Right renal cortex interstitium (tissue), 3 donors: ENCODE measurements around the gene MIB2. TPM values are rescaled to one million over a fixed set of nuclear protein-coding genes. Genes with fewer than 3 reads are reported as not detected.
"Not testable (repeated sequence)": the region's sequence is repeated elsewhere in the genome, so short reads cannot be mapped to it uniquely, and the experiment has no call there.

Experiments
- DNase-seq, 3 donors: peaks; one replicate each; pipeline ENCODE4 v3.0.0-alpha.2; 2013; ENCODE audit warnings: low read depth in 3 of 3, low spot score in 2 of 3
- polyA plus RNA-seq, 3 donors: library from polyadenylated mRNA; unstranded; fragments of 120-200 nt; gene quantifications; one replicate each; pipeline ENCODE4 v1.2.1, GENCODE V29; 2013; ENCODE audit not compliant: insufficient read length in 3 of 3

MIB2 gene
- polyA plus RNA-seq, 3 donors, result 22.3 to 23.6 (median 22.4) TPM

- DNase-seq, result not testable (repeated sequence)
Measured at GRCh38 chr1:1640711-1641461, 25.6 kb downstream of the MIB2 start.

DNA sequence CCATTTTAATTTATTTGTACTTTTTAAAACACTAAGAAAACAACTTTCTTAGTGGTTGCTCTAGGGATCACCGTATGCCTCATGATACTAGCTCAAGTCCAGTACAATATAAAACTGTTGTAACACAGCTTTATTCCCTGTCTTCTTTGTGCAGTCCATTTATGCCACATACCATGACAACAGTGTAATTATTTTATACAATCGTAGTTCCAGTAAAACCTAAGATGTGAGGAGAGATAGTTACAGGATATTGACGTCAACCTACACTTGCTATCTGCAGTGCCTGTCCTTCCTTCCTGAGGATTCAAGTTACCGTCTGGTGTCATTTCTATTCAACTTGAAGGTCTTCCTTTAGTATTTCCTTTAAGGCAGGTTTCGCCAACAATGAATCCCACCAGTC lies 31.0 kb downstream of the MIB2 start:
- not testable (repeated sequence) for DNase-seq

DNA sequence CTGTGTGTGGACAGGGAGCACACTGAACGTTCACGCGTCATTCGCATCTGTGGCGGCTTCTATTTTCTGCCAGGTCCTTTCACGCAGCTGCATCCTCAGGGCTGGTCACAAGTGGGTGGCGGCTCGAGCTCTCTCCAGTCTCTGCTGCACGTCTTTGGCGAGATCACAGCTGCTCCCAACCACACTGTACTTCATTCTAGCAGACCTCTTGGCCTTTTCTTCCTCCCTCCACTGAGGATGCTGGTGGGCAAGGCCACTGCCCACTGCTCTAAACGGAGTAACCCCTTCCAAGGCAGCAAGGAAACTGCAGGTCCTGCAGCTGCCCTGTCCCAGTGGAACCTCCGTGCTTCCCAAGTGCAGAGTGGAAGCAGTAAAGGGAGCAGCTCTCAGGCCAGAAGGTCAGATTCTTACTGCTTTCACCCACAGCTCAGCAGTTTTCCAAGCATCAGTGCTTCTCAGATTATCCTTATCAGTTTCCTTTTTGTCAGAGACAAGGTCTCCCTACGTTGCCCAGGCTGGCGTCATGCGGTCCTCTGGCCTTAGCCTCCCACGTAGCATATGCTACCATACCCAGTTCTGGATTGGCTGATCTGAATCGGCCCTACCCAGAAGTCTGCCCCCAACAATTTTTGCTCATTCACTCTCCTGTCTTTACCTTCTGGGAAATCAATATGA lies 32.4 kb downstream of the MIB2 start:
- DNase-seq, result not testable (repeated sequence)

DNA sequence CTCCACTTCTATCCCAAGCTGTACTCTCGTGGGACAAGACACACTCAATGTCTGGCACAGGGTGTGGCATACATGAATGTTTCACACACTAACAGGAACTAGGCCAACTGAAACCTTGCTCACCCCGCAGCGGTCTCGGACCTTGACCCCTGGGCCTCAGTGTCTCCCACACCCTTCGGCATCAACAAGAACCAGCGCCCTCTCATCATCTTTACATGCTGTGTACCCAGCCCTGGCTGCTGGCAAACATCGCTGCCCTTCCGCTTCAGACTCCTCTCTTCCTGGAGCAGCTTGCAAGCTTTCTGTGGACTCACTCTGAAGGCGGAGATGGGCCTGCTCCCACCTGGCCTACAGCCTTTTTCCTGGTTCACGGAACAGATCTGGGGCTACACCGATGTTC lies 33.0 kb downstream of the MIB2 start:
- DNase-seq, result not testable (repeated sequence)

DNA sequence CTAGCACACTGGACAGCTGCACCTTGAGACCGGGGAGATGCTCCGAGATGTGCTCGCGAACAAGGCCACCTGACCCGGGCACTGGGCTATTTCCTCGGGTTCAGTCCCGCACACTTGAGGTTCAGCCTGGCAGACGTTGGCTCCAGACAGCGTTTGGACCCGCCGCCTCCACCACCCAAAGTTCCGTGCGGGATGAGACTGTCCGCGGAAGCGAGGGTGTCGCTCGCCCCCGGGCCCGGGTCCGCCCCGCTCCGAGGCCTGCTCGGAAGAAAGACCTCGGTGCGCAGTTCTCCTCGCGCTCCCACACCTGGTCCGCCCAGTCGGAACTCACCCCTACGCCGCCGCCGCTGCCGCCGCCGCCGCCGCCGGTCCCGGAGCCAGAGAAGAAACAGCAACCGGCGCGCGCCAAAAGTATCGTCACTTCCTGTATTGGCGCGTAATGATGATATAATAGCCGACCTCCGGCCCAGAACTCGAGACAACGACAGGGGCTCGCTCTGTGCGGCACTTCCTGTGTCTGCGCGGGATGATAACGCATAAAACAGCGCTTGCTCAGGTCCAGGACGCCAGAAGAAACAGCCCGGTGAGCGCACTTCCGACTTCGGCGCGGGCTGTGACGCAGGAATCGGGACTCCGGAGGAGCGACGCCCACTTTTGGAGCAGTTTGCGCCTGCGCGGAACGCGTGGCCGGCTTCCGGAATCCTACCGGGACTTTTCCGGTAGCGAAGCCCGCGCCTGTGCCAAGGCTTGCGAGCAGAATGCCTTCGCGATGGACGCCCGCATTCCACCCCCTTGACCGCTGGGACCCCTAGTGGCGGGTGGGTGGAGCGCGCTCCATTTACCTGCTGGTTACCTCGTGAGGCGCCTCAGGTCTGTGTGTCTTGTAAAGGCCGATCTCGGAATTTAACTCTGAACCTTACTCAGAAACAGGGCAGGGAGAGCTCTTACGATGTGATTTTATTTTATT lies 43.6 kb downstream of the MIB2 start, which contains the start of gene CDK11B:
CDK11B (minus strand) TSS at position 422 of the 967 bp plus-strand sequence. CDS start 1,519 bp downstream, outside the sequence.
- peak; percentile 84 to 92 (median 88) for DNase-seq

DNA sequence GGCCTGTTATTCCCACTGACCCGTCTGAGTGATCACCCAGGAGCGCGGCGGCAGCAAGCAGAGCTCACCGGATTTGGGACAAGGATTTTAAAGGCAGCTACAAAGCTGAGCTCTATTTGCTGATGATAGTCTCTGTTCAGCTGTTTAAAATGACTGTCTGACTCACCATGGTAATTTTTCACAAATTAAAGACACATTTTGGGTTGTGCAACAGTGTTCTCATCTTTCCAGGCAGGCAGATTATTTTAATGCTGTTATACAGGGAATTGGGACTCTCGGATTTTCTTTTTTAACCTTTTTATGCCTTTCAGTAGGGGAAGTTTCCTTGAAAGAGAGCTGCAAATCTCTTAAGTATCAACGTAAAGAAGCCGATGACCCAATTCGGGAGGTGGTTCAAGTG lies 47.1 kb downstream of the MIB2 start:
- DNase-seq, result not testable (repeated sequence)

DNA sequence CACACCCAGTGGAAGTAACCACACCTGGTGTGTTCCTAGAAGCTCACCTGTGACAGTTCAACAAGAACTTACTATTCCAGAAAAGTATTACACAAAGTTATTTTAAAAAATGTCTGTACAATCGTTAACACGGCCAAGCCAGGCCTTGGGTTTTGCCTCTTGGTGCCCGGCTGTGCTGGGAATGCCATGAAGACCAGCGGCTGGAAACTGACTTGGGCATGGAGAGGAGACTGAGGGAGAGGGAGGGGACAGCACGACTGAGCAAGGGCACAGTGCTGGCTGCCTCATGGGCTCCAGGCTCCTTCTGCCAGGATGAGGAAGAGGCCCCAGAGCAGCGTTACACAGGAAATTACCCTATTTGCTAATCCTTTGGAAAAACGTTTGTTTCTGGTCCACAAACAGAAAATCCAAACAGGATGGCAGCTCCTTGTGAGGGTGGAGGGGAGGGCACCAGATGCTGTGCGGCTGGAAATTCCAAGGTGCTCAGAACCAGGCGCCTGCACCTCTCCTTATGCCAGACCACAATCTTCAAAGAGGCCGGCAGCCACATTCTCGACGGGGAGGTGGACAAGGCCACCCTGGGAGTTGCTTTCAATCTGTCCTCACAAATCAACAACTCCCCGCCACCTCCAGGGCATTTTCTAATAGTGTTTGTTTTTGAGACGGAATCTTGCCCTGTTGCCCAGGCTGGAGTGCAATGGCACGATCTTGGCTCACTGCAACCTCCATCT lies 47.7 kb downstream of the MIB2 start:
- not testable (repeated sequence) for DNase-seq

GRCh38 chr1:1664318-1664717 lies 49.0 kb downstream of the MIB2 start:
- DNase-seq, result not testable (repeated sequence)

DNA sequence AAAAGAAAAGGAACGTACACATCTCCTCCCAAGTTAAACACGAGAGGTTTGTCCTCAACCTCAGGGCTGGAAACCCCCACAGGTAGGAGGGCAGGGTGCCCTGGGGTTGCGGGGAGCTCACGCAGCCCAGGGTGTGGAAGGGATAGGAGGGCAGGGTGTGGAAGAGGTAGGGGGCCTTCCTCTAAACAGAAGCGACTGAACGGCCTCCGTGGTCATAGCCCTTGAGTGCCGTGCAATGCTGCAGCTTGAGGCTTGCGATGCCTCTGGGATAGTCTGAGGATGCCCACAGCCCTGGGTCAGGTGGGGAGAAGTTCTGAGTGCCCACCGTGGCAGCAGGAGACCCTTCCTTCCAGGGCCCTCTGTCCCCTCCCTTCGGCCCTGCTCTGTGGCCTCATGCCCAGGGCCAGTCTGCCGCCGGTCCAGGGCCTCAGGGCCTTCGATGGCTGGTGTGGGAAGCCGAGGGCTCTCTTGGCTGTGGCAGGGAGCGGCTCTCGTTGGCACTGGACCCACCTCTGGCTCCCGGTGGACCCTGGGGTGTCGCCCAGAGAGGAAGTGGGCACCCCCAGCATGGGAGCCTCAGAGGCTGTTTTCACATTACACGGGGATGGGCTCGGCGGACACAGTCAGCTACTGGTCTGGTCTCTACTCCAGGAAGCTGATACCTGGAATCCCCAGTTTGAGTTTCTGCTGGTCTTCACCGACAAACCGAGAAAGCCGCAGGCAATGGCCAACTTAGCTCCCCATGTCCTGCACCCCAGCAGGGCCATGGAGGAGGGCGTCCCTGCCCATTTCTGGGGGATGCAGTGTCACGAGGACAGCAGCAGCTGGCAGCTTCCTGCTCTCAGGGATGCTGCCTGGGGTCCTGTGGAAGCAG lies 49.9 kb downstream of the MIB2 start:
- DNase-seq, result no peak

GRCh38 chr1:1665815-1666251 lies 50.5 kb downstream of the MIB2 start:
- DNase-seq, result no peak

- no peak for DNase-seq
Measured at GRCh38 chr1:1666526-1666925, 51.2 kb downstream of the MIB2 start.

GRCh38 chr1:1669468-1670440 lies 54.5 kb downstream of the MIB2 start:
- no peak for DNase-seq

- DNase-seq, result no peak
Measured at GRCh38 chr1:1670866-1671265, 55.6 kb downstream of the MIB2 start.

- DNase-seq, result no peak
Measured at GRCh38 chr1:1671365-1672119, 56.2 kb downstream of the MIB2 start.

DNA sequence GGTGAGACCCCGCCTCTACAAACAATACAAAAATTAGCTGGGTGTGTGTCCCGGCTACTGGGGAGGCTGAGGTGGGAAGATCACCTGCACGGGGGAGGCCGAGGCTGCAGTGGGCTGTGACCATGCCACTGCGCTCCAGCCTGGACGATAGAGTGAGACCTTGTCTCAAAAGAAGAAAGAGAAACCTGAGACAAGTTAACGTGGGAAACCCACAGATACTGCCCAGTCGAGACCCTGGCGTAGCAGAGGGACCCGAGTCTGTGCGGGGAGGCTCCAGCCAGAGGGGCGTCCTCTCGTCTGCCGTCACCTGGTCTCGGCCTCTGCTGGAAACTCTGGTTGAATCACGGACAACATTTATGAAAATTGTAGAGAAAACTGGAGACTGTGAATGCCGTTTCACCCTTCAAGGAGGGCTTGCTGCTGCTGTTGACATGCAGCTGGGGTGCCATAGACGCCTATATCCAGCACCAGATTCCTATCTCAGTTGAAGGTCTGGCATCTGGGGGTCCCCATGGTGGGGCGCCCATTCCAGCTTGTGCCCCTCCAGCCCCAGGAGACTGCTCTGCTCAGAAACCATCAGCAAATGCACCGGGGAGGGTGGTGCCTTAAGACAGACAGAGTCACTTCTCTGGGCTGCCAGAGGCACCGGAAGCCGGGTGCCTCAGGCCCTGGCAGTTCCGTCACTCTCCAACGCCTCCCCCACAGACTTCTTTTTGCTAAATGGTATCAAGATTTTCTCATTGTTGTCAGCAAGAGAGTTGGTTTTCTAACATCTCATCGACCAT lies 57.1 kb downstream of the MIB2 start:
- DNase-seq, result no peak

DNA sequence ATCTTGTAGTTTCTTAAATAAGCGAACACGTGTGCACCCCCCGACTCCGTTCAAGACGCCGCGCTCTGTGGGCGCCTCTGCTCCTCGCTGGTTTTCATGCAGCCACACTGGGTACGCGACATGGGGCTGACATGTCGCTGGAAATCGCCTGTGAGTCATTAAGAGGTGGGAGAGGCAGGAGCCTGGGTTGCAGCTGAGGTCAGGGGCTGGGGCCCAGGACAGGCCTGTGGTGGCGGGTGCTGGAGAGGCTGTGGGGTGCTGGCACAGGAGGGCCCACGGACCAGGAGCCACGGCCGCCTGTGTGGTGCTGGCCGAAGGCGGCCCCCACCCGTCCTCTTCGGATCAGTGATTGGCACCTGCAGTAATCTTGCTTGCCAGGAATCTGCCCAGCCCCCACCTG lies 59.5 kb downstream of the MIB2 start:
- not testable (repeated sequence) for DNase-seq
